Stimulated activated CD8-positive, alpha-beta memory T cell treated with anti-CD3 and anti-CD28 coated beads, Interleukin-15, amount 100 ng/mL, for 24 hours (primary cell): ENCODE measurements around the gene JAG2.
A peak's percentile ranks its signal among the peaks of the same experiment; 100 is the strongest.

ENCODE experiments used
- DNase-seq: peaks from one replicate; pipeline ENCODE4 v3.0.0-alpha.2; 2020; ENCODE audit warnings: low read depth

JAG2 gene

GRCh38 chr14:105168496-105168978, at the start of gene JAG2:
Gene JAG2 (minus strand): TSS chr14:105168776. CDS start chr14:105168420, 356 bp downstream.
- peak; percentile 30 for DNase-seq

- DNase-seq = no peak
Observed at GRCh38 chr14:105217774-105218173, 49.2 kb upstream of the JAG2 start.

- DNase-seq = no peak
Observed at GRCh38 chr14:105216490-105217247, 48.1 kb upstream of the JAG2 start.

- DNase-seq = no peak
Observed at GRCh38 chr14:105215602-105216001, 47.0 kb upstream of the JAG2 start.

- DNase-seq = no peak
Observed at GRCh38 chr14:105214324-105214915, 45.8 kb upstream of the JAG2 start.

- DNase-seq = no peak
Observed at GRCh38 chr14:105213361-105213760, 44.8 kb upstream of the JAG2 start.

GRCh38 chr14:105212541-105213300, 44.1 kb upstream of the JAG2 start:
- DNase-seq = no peak

GRCh38 chr14:105211758-105212089, 43.1 kb upstream of the JAG2 start:
- DNase-seq = no peak

GRCh38 chr14:105211086-105211757, 42.6 kb upstream of the JAG2 start:
- DNase-seq = no peak

- DNase-seq = no peak
Observed at GRCh38 chr14:105210266-105211025, 41.9 kb upstream of the JAG2 start.

- DNase-seq = no peak
Observed at GRCh38 chr14:105209646-105210045, 41.1 kb upstream of the JAG2 start.

- no peak for DNase-seq
Observed at GRCh38 chr14:105209091-105209490, 40.5 kb upstream of the JAG2 start.

- DNase-seq = no peak
Observed at GRCh38 chr14:105208738-105209075, 40.1 kb upstream of the JAG2 start.

GRCh38 chr14:105207996-105208737, 39.6 kb upstream of the JAG2 start:
- no peak for DNase-seq

GRCh38 chr14:105207460-105207901, 38.9 kb upstream of the JAG2 start:
- no peak for DNase-seq

- no peak for DNase-seq
Observed at GRCh38 chr14:105206873-105207272, 38.3 kb upstream of the JAG2 start.

GRCh38 chr14:105205673-105206208, 37.2 kb upstream of the JAG2 start:
- DNase-seq = no peak

- no peak for DNase-seq
Observed at GRCh38 chr14:105204931-105205672, 36.5 kb upstream of the JAG2 start.

- DNase-seq = no peak
Observed at GRCh38 chr14:105204206-105204930, 35.8 kb upstream of the JAG2 start.
